GM20431 (cell line): ENCODE measurements around the gene RARB.

Experiments
- in situ Hi-C: fragments of 300-500 bp; cut with MseI, MboI; formaldehyde crosslinking; loops from one replicate; pipeline ENCODE4 v1.15.0; 2020; ENCODE audit warnings: low sequenced_read_pairs; ENCODE audit not compliant: unreplicated experiment

RARB gene

GRCh38 chr3:25587526-25587925 is 159.5 kb downstream of the RARB start:
- in situ Hi-C loops = no loop called here

- in situ Hi-C loops = no loop called here
Measured at GRCh38 chr3:25587975-25588374, 159.9 kb downstream of the RARB start.

- in situ Hi-C loops = no loop called here
Measured at GRCh38 chr3:25588441-25589103, 160.5 kb downstream of the RARB start.

- in situ Hi-C loops = no loop called here
Measured at GRCh38 chr3:25589104-25589782, 161.2 kb downstream of the RARB start.

- in situ Hi-C loops = no loop called here
Measured at GRCh38 chr3:25589783-25590258, 161.8 kb downstream of the RARB start.

DNA sequence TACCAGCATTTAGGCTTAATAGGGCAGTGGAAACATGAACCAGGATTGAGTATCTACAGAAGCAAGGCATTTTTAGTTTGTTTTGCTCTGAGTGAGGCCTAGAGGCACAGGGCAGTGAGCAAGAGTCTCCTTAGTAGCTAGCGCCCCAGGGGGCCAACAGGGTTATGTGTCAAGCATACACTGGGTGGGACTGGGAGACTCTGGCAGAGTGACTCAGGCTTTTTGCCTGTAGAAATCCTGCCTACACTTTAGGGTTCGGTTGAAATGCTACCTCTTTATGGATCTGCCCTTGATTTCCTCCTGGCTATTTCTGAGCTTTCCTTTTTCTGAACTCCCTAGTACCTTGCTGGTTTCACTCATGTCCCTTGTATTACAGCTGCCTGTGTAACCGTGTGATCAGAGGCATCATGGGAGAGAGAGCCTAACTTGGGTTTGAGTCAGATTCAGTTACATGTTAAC is 164.5 kb downstream of the RARB start:
- in situ Hi-C loops = no loop called here

DNA sequence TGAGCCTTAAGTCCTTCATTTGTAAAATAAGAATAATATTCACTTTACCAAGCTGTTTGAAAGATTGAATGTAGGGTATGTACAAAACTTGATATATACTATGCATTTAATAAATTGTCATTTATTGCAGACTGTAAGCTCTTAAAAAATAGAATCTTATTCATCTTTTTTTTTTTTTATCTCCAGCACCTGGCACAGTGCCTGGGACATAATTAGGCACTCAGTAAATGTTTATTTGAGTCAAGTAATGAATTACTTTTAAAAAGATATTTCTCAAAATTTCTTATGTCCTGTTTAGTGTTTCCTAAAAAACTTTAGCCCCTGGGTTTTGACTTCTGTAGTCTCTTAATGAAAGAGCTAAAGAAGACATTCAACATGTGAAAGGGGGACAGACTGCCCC is 164.9 kb downstream of the RARB start:
- in situ Hi-C loops = no loop called here

DNA sequence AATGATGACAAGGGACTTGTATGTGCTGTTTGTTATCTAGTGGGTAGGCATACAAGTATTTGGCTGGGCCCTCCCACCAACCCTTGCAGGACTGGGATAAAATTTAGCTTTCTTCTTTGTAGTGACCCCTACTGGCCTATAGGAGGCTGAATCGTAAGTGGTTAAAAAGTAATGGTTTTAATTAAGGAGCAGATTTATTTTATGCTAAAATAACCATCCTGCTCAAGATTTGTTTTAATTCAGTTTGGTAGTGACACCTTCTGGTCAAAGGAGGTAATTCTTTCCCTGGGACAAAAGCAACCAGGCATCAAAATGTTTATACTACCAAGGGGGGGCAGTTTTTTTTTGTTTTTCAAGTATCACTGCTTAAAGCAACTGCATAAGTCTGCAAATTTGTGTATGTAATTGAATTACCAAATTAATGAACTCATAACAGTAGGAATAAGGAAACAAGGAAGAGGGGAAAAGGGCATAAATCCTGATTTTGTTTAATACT is 166.0 kb downstream of the RARB start:
- in situ Hi-C loops = no loop called here

DNA sequence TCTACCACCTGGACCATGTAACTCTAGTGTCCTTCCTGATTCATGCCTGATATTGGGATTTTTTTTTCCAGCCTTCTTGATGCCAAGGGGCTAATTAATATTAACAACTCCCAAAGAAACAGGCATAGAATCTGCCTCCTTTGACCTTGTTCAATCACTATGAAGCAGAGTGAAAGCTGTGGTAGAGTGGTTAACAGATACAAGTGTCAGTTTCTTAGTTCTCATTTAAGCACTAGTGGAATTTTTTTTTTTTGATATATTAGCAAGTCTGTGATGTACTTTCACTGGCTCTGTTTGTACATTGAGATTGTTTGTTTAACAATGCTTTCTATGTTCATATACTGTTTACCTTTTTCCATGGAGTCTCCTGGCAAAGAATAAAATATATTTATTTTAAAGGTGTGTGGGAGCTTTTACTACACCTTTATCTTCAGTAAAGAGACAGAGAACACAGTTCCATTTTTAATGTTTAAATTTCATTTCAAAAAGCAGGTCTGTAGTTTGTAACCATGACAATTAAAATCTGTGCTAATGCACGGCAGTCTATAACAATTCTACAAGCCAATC is 169.6 kb downstream of the RARB start:
- in situ Hi-C loops = no loop called here

GRCh38 chr3:25603703-25604102 is 175.6 kb downstream of the RARB start:
- in situ Hi-C loops = no loop called here

GRCh38 chr3:25604107-25604805 is 176.2 kb downstream of the RARB start:
- in situ Hi-C loops = no loop called here

GRCh38 chr3:25610167-25610566 is 182.1 kb downstream of the RARB start:
- in situ Hi-C loops = no loop called here

DNA sequence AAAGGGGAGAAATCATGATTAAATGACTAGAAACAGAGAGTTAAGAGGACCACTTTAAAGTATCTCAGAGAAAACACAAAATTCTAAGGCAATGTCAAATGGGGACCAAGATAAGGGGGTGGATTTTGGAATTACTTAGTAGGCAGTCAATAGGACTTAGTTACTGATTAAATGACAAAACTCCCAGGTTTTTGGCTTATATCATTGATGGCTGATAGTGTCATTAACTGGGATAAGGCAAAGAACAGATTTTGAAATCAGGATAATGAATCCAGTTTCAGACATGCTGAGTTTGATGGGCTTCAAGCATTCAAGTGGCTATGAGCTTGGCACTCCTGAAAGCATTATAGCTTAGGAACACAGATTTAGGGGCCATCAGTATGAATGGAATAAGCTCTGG is 182.7 kb downstream of the RARB start:
- in situ Hi-C loops = no loop called here

DNA sequence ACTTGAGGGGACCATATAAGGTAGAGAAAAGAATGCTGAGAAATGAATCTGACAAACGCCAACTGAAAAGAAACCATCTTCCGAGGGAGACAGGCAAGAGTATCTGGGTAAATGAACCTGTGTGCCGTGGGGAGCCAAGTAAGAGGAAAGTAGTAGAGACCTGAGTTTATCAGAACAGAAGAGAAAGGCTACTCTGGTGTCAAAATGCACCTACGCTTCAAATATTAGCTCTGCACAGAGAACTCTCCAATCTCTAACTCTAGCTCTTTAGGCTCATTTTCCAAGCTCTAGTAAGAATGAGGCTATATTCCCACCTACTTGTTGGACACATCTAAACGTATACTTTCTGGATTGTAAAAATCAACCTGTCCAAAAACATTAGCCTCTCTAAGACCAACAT is 183.1 kb downstream of the RARB start:
- in situ Hi-C loops = no loop called here

DNA sequence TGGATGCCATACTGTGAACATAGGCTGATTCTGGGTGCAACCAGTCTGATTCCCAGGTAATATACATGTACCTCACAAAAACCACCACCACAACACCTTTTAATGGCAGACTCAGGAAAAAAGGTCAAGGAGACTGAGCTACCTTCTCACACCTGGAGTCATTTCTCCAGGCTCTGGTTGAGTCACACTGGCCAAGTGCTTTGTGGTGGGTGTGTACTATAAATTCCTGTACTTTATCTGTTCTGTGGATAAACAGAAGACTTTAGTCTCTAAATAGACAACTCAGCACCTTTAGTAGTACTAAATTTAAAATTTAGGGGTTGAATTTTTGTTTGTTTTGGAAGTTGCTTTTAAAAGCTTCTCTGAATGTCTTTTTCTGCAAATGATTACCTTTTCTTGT is 190.0 kb downstream of the RARB start:
- in situ Hi-C loops = no loop called here

DNA sequence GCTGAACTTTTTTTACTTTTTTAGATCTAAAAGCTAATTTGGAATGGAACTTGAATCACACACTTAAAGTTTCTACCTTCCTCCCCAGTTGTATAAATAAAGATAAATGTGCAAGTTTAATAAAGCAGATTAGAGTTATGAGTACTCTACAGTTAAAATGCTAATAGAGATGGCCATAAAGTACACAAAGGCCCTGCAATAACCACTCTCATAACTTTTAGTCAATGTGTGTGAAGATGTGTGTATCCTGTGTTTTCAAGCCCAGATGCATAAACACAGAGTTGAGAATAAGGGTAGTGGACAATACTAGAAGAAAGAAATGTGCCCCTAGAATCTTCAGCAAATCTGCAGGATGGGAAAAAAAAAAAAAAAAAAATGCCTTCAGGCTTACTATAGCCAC is 191.3 kb downstream of the RARB start:
- in situ Hi-C loops = no loop called here

DNA sequence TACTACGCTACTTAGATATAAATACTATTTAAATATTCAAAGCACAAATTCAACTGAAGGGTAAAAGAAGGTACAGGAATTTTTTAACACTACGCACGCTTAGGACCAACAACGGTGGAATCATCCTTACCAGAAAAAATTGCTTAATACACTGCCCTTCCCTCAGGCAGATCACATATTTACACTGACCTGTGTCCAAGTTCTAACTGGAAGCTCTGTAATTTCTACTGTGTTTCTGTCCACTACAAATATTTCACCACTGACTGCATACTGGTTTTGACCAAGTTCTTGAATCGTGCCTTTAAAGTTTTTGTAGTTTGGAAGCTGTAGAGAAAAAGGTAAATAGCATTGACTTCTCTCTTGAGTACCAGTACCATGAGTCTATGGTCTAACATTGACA is 192.4 kb downstream of the RARB start:
- in situ Hi-C loops = no loop called here

DNA sequence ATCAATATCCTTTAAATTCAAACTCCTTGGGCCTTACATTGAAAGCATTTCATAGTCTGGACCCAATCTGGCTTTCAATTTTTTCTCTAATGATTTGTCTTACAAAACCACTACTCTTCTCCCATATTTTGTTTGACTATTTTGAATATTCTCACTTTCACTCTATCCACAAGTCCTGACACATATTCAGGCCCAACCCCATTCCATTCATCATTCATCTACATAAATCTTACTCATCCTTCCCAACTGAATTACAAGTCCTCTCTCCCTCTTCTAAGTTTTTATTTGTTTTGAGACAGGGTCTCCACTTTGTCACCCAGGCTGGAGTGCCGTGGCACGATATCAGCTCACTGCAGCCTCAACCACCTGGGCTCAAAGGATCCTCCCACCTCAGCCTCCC is 193.0 kb downstream of the RARB start:
- in situ Hi-C loops = no loop called here

DNA sequence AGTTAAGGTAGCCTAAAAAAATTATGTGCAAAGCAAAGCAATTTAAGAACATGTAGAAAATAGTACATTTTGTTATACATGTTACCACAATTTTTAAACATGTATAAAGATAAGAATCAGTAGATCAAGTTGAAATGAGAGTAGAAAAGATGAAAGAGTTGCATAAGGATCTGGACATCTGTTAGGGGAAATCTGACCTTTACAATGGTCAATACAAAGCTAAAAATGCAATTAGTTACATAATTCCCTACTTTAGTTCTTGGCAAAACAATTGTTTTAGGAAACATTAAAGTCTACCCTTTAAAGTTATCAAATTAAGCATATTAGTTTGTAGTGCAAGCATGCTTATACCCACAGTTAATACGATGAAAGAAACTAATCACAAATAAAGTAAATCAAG is 203.9 kb downstream of the RARB start:
- in situ Hi-C loops = loop anchor here (25.0 kb wide), 1 partner anchor 230 kb away; no protein-coding TSS in a partner anchor

DNA sequence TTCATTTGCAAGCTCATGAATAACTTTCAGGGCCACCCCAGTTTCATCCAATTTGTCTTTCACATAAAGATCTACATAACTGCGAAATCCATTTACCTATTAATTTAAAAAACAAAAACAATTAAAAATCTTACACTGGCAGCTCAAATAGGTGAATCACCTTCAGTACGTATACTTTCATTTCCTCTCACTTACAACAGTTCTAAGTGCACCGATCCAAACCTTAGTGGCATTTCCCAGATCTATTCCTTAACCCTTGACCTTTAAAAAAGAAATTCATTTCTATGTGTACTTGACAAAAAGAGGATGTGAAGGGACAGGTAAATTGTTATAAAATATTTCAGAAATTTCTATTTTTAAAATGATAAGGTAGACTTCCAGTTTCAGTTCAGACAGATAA is 205.9 kb downstream of the RARB start:
- in situ Hi-C loops = loop anchor here (25.0 kb wide), 1 partner anchor 228 kb away; no protein-coding TSS in a partner anchor
